ENCODE measurements around the gene DGKD. TPM values are rescaled to one million over a fixed set of nuclear protein-coding genes. Genes with fewer than 3 reads are reported as not detected.

Gene DGKD
- total and polyA plus RNA-seq, 2 donors (not counting 1 experiment from before 2014, with no cell fraction given): 224 to 396 TPM

DNA sequence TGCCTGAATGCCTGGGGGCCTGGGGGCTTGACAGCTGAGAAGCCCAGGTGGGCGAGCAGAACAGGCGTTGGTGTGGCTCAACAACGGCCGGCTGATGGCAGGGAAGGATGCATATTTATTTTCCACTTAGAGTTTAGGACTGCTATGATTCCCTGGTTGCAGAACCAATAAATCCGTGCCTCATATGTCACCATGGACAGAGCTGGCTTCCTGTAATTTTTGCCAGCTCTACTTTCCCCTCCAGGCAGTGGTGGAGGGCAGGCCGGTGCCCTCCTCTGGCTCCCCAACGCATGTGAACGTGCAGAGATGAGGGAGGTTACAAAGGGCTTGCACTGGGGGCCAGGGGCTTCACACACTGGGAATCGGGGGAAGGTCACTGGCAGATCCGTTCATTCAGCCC lies 28.5 kb upstream of the DGKD start:
- H3K36me3 ChIP-seq (replicated peaks in 1 of 2; ENCODE audit: control extremely low read depth in 1 of 2, control insufficient read depth in 1 of 2, extremely low read depth in 1 of 2, insufficient read depth in 2 of 2, low read length in 1 of 2): no peaks in the 10 kb centered on the region
- H3K4me1 Mint-ChIP-seq: peaks cover 67% of the 10 kb centered on the region
- DNase-seq: no peak
- ChIA-PET POLR2A (interaction anchor here (0.6 to 1.4 kb wide), 3 partner anchors 7 to 265 kb away, joined by 4 to 6 read pairs (median 5); no protein-coding TSS in a partner anchor), CTCF (no interaction called here)
- no peaks in the 10 kb centered on the region for H3K27me3 ChIP-seq (replicated peaks in 1 of 4; ENCODE audit: control extremely low read depth in 1 of 4, control insufficient read depth in 3 of 4, insufficient read depth in 4 of 4, low read length in 3 of 4)
- no peak for TF ChIP-seq EZH2 (IDR thresholded peaks at IDR 0.05; ENCODE audit: borderline replicate concordance, insufficient read depth, low read depth, low read length, poor library complexity, severe bottlenecking)
- TF ChIP-seq, protein P1, sequence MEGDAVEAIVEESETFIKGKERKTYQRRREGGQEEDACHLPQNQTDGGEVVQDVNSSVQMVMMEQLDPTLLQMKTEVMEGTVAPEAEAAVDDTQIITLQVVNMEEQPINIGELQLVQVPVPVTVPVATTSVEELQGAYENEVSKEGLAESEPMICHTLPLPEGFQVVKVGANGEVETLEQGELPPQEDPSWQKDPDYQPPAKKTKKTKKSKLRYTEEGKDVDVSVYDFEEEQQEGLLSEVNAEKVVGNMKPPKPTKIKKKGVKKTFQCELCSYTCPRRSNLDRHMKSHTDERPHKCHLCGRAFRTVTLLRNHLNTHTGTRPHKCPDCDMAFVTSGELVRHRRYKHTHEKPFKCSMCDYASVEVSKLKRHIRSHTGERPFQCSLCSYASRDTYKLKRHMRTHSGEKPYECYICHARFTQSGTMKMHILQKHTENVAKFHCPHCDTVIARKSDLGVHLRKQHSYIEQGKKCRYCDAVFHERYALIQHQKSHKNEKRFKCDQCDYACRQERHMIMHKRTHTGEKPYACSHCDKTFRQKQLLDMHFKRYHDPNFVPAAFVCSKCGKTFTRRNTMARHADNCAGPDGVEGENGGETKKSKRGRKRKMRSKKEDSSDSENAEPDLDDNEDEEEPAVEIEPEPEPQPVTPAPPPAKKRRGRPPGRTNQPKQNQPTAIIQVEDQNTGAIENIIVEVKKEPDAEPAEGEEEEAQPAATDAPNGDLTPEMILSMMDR (IDR thresholded peaks at IDR 0.05): no peak
- H3K4me3 ChIP-seq (ENCODE audit: control extremely low read depth in 1 of 5, extremely low read depth in 1 of 5, insufficient read depth in 1 of 5, low read depth in 2 of 5, low read length in 4 of 5): no peak overlapping the region
- no peak overlapping the region for H3K4me2 ChIP-seq (replicated peaks; ENCODE audit: low read depth, low read length, poor library complexity, severe bottlenecking)
- no peaks in the 10 kb centered on the region for H3K27me3 Mint-ChIP-seq
- intact Hi-C loops (cut with micrococcal nuclease): no loop called here
- peaks cover 0 to 13% (median 0%) of the 10 kb centered on the region in 3 donors for H3K9me3 ChIP-seq (ENCODE audit: control extremely low read depth in 1 of 3, control insufficient read depth in 2 of 3, insufficient read depth in 1 of 3, low read length in 2 of 3)
- H3K27ac Mint-ChIP-seq: peak overlapping the region; percentile 71
- H3K9ac ChIP-seq (ENCODE audit: low read length): no peak overlapping the region
- no peak for ATAC-seq (ENCODE audit: low read depth)
- peak overlapping the region; percentile 23 for H2AFZ ChIP-seq (ENCODE audit: insufficient read depth, low read depth, low read length, poor library complexity, severe bottlenecking)
- H3K4me1 ChIP-seq (ENCODE audit: control insufficient read depth in 2 of 2, insufficient read depth in 2 of 2, low read length in 2 of 2): peaks cover 51 to 76% of the 10 kb centered on the region in 2 donors
- H3K9me3 Mint-ChIP-seq (ENCODE audit: insufficient read depth): peaks cover 3% of the 10 kb centered on the region
- 61% methylated on average over 6 of the region's 10 CpGs for WGBS (ENCODE audit: insufficient coverage)
- H3K79me2 ChIP-seq (ENCODE audit: control insufficient read depth, insufficient read depth, low read length): no peaks in the 10 kb centered on the region
- H3K4me3 Mint-ChIP-seq: no peak overlapping the region
- H3K27ac ChIP-seq (ENCODE audit: low read length in 2 of 2): no peak overlapping the region
- H4K20me1 ChIP-seq (ENCODE audit: control insufficient read depth, insufficient read depth, low read length, poor library complexity, severe bottlenecking): no peaks in the 10 kb centered on the region

DNA sequence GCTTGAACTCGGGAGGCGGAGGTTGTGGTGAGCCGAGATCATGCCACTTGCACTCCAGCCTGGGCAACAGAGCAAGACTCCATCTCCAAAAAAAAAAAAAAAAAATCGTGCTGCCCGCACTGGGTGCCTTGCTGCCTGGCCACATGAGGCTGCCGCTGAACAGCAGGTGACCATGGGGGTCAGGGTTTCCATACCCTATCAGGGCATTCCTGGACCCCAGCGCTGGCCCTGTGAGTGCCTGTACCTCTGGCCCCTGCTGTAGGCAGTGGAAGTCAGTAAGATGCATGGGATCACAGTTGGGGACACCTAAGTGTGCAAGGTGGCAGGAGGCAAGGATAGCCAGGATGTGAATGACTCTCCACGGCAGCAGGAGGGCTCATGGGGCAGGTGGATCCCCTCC lies 27.8 kb upstream of the DGKD start:
- no peak overlapping the region for H2AFZ ChIP-seq (ENCODE audit: insufficient read depth, low read depth, low read length, poor library complexity, severe bottlenecking)

More for the DNA sequence above, 27.8 kb upstream of the DGKD start:
- H3K27ac ChIP-seq (ENCODE audit: low read length in 2 of 2): no peak overlapping the region
- no peak overlapping the region for H3K9ac ChIP-seq (ENCODE audit: low read length)
- no peak overlapping the region for H3K4me3 ChIP-seq (ENCODE audit: control extremely low read depth in 1 of 5, extremely low read depth in 1 of 5, insufficient read depth in 1 of 5, low read depth in 2 of 5, low read length in 4 of 5)
- intact Hi-C loops (cut with micrococcal nuclease): no loop called here
- no peak for DNase-seq
- no peak overlapping the region for H3K4me2 ChIP-seq (replicated peaks; ENCODE audit: low read depth, low read length, poor library complexity, severe bottlenecking)
- TF ChIP-seq, protein P1 (IDR thresholded peaks at IDR 0.05): no peak
- TF ChIP-seq EZH2 (IDR thresholded peaks at IDR 0.05; ENCODE audit: borderline replicate concordance, insufficient read depth, low read depth, low read length, poor library complexity, severe bottlenecking): no peak
- no peaks in the 10 kb centered on the region for H4K20me1 ChIP-seq (ENCODE audit: control insufficient read depth, insufficient read depth, low read length, poor library complexity, severe bottlenecking)
- 82% methylated on average over 6 of the region's 8 CpGs for WGBS (ENCODE audit: insufficient coverage)
- no peaks in the 10 kb centered on the region for H3K27me3 ChIP-seq (replicated peaks in 1 of 4; ENCODE audit: control extremely low read depth in 1 of 4, control insufficient read depth in 3 of 4, insufficient read depth in 4 of 4, low read length in 3 of 4)
- Mint-ChIP-seq H3K4me1 (peaks cover 67% of the 10 kb centered on the region), H3K27me3 (no peaks in the 10 kb centered on the region), H3K27ac (no peak overlapping the region), H3K9me3 (ENCODE audit: insufficient read depth) (peaks cover 3% of the 10 kb centered on the region), H3K4me3 (no peak overlapping the region)
- peaks cover 55 to 77% of the 10 kb centered on the region in 2 donors for H3K4me1 ChIP-seq (ENCODE audit: control insufficient read depth in 2 of 2, insufficient read depth in 2 of 2, low read length in 2 of 2)
- POLR2A ChIA-PET: interaction anchor here (1.4 kb wide), 1 partner anchor 27 kb away, joined by 5 read pairs; no protein-coding TSS in a partner anchor
- CTCF ChIA-PET: no interaction called here
- H3K79me2 ChIP-seq (ENCODE audit: control insufficient read depth, insufficient read depth, low read length): no peaks in the 10 kb centered on the region
- H3K36me3 ChIP-seq (replicated peaks in 1 of 2; ENCODE audit: control extremely low read depth in 1 of 2, control insufficient read depth in 1 of 2, extremely low read depth in 1 of 2, insufficient read depth in 2 of 2, low read length in 1 of 2): no peaks in the 10 kb centered on the region
- H3K9me3 ChIP-seq (ENCODE audit: control extremely low read depth in 1 of 3, control insufficient read depth in 2 of 3, insufficient read depth in 1 of 3, low read length in 2 of 3): peaks cover 0 to 20% (median 0%) of the 10 kb centered on the region in 3 donors
- no peak for ATAC-seq (ENCODE audit: low read depth)
